HepG2 (cell line): ENCODE data around the gene TMC8. TPM values are rescaled to one million over a fixed set of nuclear protein-coding genes. Genes with fewer than 3 reads are reported as not detected.

Experiments
- ARNT ChIP-seq: fragments of 450-650 bp; IDR thresholded peaks from 2 replicates; pipeline ENCODE4 v1.6.1; 2017
- FOSL1 ChIP-seq: sonication (generic); formaldehyde crosslinking; IDR thresholded peaks from 2 replicates; pipeline ENCODE4 v1.9.0; 2021; ENCODE audit warnings: missing genetic modification reagents, borderline replicate concordance
- NR2F6 ChIP-seq, 2 experiments: IDR thresholded peaks; 2 replicates each; pipeline ENCODE4 v1.6.1; 2016; ENCODE audit warnings: antibody characterized with exemption in 1 of 2, mild to moderate bottlenecking in 1 of 2
- SAP130 ChIP-seq: IDR thresholded peaks from 2 replicates; pipeline ENCODE4 v1.6.1; 2016; ENCODE audit warnings: low read depth
- ZNF572 ChIP-seq: sonication (generic); formaldehyde crosslinking; IDR thresholded peaks from 2 replicates; pipeline ENCODE4 v1.5.1; 2020; ENCODE audit warnings: mild to moderate bottlenecking, missing genetic modification reagents
- ZNF619 ChIP-seq: sonication (generic); formaldehyde crosslinking; IDR thresholded peaks from 2 replicates; pipeline ENCODE4 v1.4.0; 2020; ENCODE audit warnings: mild to moderate bottlenecking, missing genetic modification reagents
- ZNF776 ChIP-seq: sonication (generic); formaldehyde crosslinking; IDR thresholded peaks from 2 replicates; pipeline ENCODE4 v1.4.0; 2020; ENCODE audit warnings: mild to moderate bottlenecking, missing genetic modification reagents
- polyA plus RNA-seq, 8 experiments: library from polyadenylated mRNA; depleted of rRNA in 3 of 8; stranded (reverse) in 7 of 8; unstranded in 1 of 8; fragments of >200 nt; fragmentation: Illumina TruSeq in 4 of 8; extraction: Trizol in 4 of 8; gene quantifications; 2 replicates each; pipeline versions ENCODE4 v1.2.1 to v1.2.3, GENCODE V29; 2011 to 2016; ENCODE audit warnings: low read depth in 4 of 8, missing spikeins in 1 of 8, mixed read lengths in 1 of 8; ENCODE audit not compliant: insufficient read depth in 1 of 8
- total RNA-seq, 5 experiments: library from RNA; depleted of rRNA; stranded (reverse); fragments of >200 nt; fragmentation: Illumina TruSeq; extraction: Trizol; gene quantifications; 2 replicates each; pipeline ENCODE4 v1.2.3, GENCODE V29; 2016; ENCODE audit warnings: low read depth in 1 of 5
- TF ChIP-seq, protein P1 (sequence below): sonication (generic); formaldehyde crosslinking; conservative IDR thresholded peaks from 2 replicates; pipeline ENCODE4 v1.8.1; 2023; ENCODE audit warnings: missing genetic modification reagents
- TF ChIP-seq, protein P2 (sequence below): sonication (generic); formaldehyde crosslinking; IDR thresholded peaks from 2 replicates; pipeline ENCODE4 v1.4.0; 2020; ENCODE audit warnings: missing genetic modification reagents
- TF ChIP-seq, protein P3 (sequence below): sonication (generic); formaldehyde crosslinking; IDR thresholded peaks from 2 replicates; pipeline ENCODE4 v1.5.0; 2020; ENCODE audit warnings: missing genetic modification reagents
- TF ChIP-seq, protein P4 (sequence below), 2 experiments: IDR thresholded peaks; 2 replicates each; pipeline ENCODE4 v1.6.1; 2011 to 2012; ENCODE audit warnings: low read length in 2 of 2, borderline replicate concordance in 1 of 2, low read depth in 1 of 2, mild to moderate bottlenecking in 1 of 2, moderate library complexity in 1 of 2
- TF ChIP-seq, protein P5 (sequence below): sonication (generic); formaldehyde crosslinking; IDR thresholded peaks from 2 replicates; pipeline ENCODE4 v1.8.0; 2023; ENCODE audit warnings: mild to moderate bottlenecking, missing genetic modification reagents
- TF ChIP-seq, protein P6 (sequence below): sonication (generic); formaldehyde crosslinking; IDR thresholded peaks from 2 replicates; pipeline ENCODE4 v1.4.0; 2020; ENCODE audit warnings: missing genetic modification reagents

TMC8 gene
- total and polyA plus RNA-seq, 2 of the 13 experiments (the other 11 are each of a cell fraction or from before 2014, with no cell fraction given) = 0.53 to 7.8 TPM

DNA sequence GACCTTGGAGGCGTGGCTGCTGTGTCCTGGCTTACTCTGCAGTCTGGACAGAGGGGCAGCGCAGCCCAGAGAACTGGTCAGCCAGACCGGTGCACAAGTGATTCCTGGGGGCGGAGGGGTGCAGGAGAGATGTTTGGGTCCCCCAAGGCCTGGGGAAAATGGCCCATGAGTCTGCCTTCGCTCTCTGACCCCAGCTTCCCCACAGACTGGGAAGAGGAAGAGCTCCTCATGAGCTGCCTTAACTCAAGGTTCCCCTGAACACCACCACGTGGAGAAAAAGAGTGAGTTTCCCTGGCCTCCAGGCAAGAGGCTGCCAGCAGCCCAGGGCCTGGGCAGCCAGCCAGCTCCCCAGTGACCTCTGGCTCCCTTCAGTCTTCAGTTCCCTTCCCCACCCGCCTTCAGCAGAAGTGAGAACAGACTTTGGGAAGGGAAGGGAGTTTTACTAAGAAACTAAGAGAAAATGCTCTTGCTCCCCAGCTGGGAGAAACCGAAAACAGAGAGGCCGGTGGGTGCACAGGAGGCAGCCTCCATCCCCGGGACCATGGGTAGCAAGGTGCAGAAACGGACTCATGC, 13.7 kb downstream of the TMC8 start (continued):
- TF ChIP-seq, protein P1, sequence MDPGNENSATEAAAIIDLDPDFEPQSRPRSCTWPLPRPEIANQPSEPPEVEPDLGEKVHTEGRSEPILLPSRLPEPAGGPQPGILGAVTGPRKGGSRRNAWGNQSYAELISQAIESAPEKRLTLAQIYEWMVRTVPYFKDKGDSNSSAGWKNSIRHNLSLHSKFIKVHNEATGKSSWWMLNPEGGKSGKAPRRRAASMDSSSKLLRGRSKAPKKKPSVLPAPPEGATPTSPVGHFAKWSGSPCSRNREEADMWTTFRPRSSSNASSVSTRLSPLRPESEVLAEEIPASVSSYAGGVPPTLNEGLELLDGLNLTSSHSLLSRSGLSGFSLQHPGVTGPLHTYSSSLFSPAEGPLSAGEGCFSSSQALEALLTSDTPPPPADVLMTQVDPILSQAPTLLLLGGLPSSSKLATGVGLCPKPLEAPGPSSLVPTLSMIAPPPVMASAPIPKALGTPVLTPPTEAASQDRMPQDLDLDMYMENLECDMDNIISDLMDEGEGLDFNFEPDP = no peak
- TF ChIP-seq ZNF572 (0 out of 2 replicates have a peak, but pooled peaks have one; percentile 17), NR2F6 (IDR thresholded peaks at IDR 0.05) (peak; percentile 82), NR2F6 (CRISPR knock-in tag; IDR thresholded peaks at IDR 0.05) (peak; percentile 67), ZNF619 (CRISPR knock-in tag) (no peak), SAP130 (CRISPR knock-in tag) (peak; percentile 48; the same call in 1 of the 2 replicates), FOSL1 (CRISPR knock-in tag) (no peak), ZNF776 (CRISPR knock-in tag) (no peak), ARNT (no peak)
- TF ChIP-seq, protein P2, sequence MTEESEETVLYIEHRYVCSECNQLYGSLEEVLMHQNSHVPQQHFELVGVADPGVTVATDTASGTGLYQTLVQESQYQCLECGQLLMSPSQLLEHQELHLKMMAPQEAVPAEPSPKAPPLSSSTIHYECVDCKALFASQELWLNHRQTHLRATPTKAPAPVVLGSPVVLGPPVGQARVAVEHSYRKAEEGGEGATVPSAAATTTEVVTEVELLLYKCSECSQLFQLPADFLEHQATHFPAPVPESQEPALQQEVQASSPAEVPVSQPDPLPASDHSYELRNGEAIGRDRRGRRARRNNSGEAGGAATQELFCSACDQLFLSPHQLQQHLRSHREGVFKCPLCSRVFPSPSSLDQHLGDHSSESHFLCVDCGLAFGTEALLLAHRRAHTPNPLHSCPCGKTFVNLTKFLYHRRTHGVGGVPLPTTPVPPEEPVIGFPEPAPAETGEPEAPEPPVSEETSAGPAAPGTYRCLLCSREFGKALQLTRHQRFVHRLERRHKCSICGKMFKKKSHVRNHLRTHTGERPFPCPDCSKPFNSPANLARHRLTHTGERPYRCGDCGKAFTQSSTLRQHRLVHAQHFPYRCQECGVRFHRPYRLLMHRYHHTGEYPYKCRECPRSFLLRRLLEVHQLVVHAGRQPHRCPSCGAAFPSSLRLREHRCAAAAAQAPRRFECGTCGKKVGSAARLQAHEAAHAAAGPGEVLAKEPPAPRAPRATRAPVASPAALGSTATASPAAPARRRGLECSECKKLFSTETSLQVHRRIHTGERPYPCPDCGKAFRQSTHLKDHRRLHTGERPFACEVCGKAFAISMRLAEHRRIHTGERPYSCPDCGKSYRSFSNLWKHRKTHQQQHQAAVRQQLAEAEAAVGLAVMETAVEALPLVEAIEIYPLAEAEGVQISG (CRISPR knock-in tag) = 0 out of 2 replicates have a peak, but pooled peaks have one; percentile 31
- TF ChIP-seq, protein P3, sequence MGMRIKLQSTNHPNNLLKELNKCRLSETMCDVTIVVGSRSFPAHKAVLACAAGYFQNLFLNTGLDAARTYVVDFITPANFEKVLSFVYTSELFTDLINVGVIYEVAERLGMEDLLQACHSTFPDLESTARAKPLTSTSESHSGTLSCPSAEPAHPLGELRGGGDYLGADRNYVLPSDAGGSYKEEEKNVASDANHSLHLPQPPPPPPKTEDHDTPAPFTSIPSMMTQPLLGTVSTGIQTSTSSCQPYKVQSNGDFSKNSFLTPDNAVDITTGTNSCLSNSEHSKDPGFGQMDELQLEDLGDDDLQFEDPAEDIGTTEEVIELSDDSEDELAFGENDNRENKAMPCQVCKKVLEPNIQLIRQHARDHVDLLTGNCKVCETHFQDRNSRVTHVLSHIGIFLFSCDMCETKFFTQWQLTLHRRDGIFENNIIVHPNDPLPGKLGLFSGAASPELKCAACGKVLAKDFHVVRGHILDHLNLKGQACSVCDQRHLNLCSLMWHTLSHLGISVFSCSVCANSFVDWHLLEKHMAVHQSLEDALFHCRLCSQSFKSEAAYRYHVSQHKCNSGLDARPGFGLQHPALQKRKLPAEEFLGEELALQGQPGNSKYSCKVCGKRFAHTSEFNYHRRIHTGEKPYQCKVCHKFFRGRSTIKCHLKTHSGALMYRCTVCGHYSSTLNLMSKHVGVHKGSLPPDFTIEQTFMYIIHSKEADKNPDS = 0 out of 2 replicates have a peak, but pooled peaks have one; percentile 8
- TF ChIP-seq, protein P4, sequence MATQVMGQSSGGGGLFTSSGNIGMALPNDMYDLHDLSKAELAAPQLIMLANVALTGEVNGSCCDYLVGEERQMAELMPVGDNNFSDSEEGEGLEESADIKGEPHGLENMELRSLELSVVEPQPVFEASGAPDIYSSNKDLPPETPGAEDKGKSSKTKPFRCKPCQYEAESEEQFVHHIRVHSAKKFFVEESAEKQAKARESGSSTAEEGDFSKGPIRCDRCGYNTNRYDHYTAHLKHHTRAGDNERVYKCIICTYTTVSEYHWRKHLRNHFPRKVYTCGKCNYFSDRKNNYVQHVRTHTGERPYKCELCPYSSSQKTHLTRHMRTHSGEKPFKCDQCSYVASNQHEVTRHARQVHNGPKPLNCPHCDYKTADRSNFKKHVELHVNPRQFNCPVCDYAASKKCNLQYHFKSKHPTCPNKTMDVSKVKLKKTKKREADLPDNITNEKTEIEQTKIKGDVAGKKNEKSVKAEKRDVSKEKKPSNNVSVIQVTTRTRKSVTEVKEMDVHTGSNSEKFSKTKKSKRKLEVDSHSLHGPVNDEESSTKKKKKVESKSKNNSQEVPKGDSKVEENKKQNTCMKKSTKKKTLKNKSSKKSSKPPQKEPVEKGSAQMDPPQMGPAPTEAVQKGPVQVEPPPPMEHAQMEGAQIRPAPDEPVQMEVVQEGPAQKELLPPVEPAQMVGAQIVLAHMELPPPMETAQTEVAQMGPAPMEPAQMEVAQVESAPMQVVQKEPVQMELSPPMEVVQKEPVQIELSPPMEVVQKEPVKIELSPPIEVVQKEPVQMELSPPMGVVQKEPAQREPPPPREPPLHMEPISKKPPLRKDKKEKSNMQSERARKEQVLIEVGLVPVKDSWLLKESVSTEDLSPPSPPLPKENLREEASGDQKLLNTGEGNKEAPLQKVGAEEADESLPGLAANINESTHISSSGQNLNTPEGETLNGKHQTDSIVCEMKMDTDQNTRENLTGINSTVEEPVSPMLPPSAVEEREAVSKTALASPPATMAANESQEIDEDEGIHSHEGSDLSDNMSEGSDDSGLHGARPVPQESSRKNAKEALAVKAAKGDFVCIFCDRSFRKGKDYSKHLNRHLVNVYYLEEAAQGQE (IDR thresholded peaks at IDR 0.05; ENCODE audit: borderline replicate concordance in 1 of 2, low read depth in 1 of 2, low read length in 2 of 2) = no peak
- TF ChIP-seq, protein P5, sequence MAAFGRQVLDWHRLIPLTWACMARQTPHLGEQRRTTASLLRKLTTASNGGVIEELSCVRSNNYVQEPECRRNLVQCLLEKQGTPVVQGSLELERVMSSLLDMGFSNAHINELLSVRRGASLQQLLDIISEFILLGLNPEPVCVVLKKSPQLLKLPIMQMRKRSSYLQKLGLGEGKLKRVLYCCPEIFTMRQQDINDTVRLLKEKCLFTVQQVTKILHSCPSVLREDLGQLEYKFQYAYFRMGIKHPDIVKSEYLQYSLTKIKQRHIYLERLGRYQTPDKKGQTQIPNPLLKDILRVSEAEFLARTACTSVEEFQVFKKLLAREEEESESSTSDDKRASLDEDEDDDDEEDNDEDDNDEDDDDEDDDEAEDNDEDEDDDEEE = 0 out of 2 replicates have a peak, but pooled peaks have one; percentile 28
- TF ChIP-seq, protein P6, sequence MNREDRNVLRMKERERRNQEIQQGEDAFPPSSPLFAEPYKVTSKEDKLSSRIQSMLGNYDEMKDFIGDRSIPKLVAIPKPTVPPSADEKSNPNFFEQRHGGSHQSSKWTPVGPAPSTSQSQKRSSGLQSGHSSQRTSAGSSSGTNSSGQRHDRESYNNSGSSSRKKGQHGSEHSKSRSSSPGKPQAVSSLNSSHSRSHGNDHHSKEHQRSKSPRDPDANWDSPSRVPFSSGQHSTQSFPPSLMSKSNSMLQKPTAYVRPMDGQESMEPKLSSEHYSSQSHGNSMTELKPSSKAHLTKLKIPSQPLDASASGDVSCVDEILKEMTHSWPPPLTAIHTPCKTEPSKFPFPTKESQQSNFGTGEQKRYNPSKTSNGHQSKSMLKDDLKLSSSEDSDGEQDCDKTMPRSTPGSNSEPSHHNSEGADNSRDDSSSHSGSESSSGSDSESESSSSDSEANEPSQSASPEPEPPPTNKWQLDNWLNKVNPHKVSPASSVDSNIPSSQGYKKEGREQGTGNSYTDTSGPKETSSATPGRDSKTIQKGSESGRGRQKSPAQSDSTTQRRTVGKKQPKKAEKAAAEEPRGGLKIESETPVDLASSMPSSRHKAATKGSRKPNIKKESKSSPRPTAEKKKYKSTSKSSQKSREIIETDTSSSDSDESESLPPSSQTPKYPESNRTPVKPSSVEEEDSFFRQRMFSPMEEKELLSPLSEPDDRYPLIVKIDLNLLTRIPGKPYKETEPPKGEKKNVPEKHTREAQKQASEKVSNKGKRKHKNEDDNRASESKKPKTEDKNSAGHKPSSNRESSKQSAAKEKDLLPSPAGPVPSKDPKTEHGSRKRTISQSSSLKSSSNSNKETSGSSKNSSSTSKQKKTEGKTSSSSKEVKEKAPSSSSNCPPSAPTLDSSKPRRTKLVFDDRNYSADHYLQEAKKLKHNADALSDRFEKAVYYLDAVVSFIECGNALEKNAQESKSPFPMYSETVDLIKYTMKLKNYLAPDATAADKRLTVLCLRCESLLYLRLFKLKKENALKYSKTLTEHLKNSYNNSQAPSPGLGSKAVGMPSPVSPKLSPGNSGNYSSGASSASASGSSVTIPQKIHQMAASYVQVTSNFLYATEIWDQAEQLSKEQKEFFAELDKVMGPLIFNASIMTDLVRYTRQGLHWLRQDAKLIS (CRISPR knock-in tag) = no peak
